ENCODE measurements around the gene ADORA2B. TPM values are rescaled to one million over a fixed set of nuclear protein-coding genes. Genes with fewer than 3 reads are reported as not detected.
"Not testable (repeated sequence)": the region's sequence is repeated elsewhere in the genome, so short reads cannot be mapped to it uniquely, and the experiment has no call there.

Gene ADORA2B
- total RNA-seq, 1 donor from 2014 or later = 3.1 TPM

- Mint-ChIP-seq H3K9me3 (no peaks in the 10 kb centered on the region), H3K4me1 (peaks cover 10% of the 10 kb centered on the region), H3K4me3 (no peak overlapping the region), H3K36me3 (ENCODE audit: low read depth) (no peaks in the 10 kb centered on the region), H3K27me3 (peaks cover 29% of the 10 kb centered on the region), H3K27ac (no peak overlapping the region)
- no peak for DNase-seq
- intact Hi-C loops (cut with micrococcal nuclease) = no loop called here
Measured at GRCh38 chr17:15971098-15971678, 26.3 kb downstream of the ADORA2B start.

DNA sequence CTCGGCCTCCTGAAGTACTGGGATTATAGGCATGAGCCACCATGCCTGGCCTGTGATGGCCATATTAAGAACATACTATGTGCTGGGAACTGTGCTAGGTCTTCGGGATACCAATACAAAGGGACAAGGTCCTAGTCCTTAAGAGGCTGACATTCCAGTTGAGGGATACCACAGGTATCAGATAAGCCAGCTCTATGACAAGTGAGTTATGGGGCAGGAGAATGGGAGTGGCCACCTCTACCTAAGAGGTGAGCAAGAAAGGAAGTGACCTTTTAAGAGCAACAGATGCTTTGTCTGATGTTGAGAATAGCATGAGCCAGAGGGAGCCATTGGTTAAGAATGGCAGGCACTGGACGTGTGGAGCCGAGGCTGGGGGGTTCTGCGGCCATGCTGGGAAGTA is 27.0 kb downstream of the ADORA2B start:
- H3K36me3 Mint-ChIP-seq (ENCODE audit: low read depth) = peaks cover 1% of the 10 kb centered on the region
- DNase-seq = no peak
- H3K27me3 Mint-ChIP-seq = peaks cover 24% of the 10 kb centered on the region
- intact Hi-C loops (cut with micrococcal nuclease) = no loop called here
- H3K9me3 Mint-ChIP-seq = no peaks in the 10 kb centered on the region
- no peak overlapping the region for H3K27ac Mint-ChIP-seq
- no peak overlapping the region for H3K4me3 Mint-ChIP-seq
- peaks cover 5% of the 10 kb centered on the region for H3K4me1 Mint-ChIP-seq

DNA sequence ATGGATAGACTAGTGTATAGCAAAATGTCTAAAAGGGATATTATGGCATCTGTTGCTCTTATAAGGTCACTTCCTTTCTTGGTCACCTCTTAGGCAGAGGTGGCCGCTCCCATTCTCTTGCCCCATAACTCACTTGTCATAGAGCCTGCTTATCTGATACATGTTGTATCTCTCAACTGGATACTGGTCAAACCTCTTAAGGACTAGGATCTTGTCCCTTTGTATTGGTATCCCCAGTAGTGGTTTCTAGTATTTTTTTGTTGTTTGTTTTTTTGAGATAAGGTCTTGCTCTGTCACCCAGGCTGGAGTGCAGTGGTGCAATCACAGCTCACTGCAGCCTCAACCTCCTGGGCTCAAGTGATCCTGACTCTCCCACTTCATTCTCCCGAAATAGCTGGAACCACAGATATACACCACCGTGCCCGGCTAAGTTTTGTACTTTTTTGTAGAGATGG is 27.6 kb downstream of the ADORA2B start:
- Mint-ChIP-seq H3K9me3 (no peaks in the 10 kb centered on the region), H3K4me1 (peaks cover 5% of the 10 kb centered on the region), H3K27ac (no peak overlapping the region), H3K27me3 (peaks cover 24% of the 10 kb centered on the region), H3K36me3 (ENCODE audit: low read depth) (peaks cover 2% of the 10 kb centered on the region), H3K4me3 (no peak overlapping the region)
- intact Hi-C loops (cut with micrococcal nuclease) = no loop called here
- DNase-seq = no peak

DNA sequence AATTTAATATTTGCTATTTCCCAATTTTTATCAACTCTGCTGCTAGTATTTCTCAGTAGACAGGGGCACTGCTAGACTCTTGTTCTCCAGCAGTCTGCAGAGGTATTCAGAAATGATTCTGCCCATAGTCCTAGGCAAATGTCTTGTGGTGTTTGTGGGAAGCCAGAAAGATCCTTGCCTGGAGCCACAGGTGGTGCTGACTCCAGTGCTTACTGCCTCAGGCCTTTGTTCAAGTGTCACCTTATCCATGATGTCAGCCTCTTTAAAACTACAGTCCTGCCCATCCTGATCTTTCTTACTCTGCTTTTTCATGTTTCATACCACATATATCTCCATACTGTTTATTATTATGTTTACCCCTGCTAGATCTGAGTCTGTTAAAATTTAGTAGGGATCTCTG is 28.1 kb downstream of the ADORA2B start:
- intact Hi-C loops (cut with micrococcal nuclease) = no loop called here

GRCh38 chr17:15973834-15974233 is 28.9 kb downstream of the ADORA2B start:
- peaks cover 17% of the 10 kb centered on the region for H3K27me3 Mint-ChIP-seq
- no peaks in the 10 kb centered on the region for H3K9me3 Mint-ChIP-seq
- H3K4me3 Mint-ChIP-seq = no peak overlapping the region
- peaks cover 5% of the 10 kb centered on the region for H3K4me1 Mint-ChIP-seq
- intact Hi-C loops (cut with micrococcal nuclease) = no loop called here
- H3K36me3 Mint-ChIP-seq (ENCODE audit: low read depth) = peaks cover 6% of the 10 kb centered on the region
- DNase-seq = no peak
- H3K27ac Mint-ChIP-seq = no peak overlapping the region

More for the DNA sequence above, 28.1 kb downstream of the ADORA2B start:
- no peak for DNase-seq
- Mint-ChIP-seq H3K36me3 (ENCODE audit: low read depth) (peaks cover 5% of the 10 kb centered on the region), H3K9me3 (no peaks in the 10 kb centered on the region), H3K27ac (no peak overlapping the region), H3K27me3 (peaks cover 21% of the 10 kb centered on the region), H3K4me3 (no peak overlapping the region), H3K4me1 (peaks cover 5% of the 10 kb centered on the region)

DNA sequence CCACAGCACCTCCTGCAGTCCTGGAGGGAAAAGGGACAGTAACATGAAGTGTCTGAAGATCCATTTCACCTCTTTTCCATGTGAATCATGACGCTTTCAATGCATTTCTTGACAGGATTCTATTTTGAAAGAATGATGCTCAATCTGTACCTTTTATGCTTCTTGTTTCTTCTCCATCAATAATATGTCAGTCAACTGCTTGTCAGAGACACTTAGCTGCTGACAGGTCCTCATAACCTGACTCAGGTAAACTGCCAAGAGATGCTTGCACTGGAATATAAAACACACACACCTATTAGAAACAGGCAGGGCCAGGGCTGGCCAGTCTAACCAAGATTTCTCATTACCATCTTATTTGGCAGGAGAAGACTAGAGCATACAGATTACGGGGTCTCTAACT is 33.0 kb downstream of the ADORA2B start:
- H3K27ac Mint-ChIP-seq = no peak overlapping the region
- H3K9me3 Mint-ChIP-seq = no peaks in the 10 kb centered on the region
- H3K4me1 Mint-ChIP-seq = peaks cover 24% of the 10 kb centered on the region
- H3K27me3 Mint-ChIP-seq = no peaks in the 10 kb centered on the region
- H3K4me3 Mint-ChIP-seq = no peak overlapping the region
- DNase-seq = no peak
- peaks cover 24% of the 10 kb centered on the region for H3K36me3 Mint-ChIP-seq (ENCODE audit: low read depth)
- intact Hi-C loops (cut with micrococcal nuclease) = no loop called here

GRCh38 chr17:15978606-15979005 is 33.7 kb downstream of the ADORA2B start:
- no peak overlapping the region for H3K4me3 Mint-ChIP-seq
- no peaks in the 10 kb centered on the region for H3K27me3 Mint-ChIP-seq
- no peaks in the 10 kb centered on the region for H3K9me3 Mint-ChIP-seq
- H3K4me1 Mint-ChIP-seq = peaks cover 20% of the 10 kb centered on the region
- peaks cover 25% of the 10 kb centered on the region for H3K36me3 Mint-ChIP-seq (ENCODE audit: low read depth)
- DNase-seq = no peak
- intact Hi-C loops (cut with micrococcal nuclease) = no loop called here
- H3K27ac Mint-ChIP-seq = no peak overlapping the region

DNA sequence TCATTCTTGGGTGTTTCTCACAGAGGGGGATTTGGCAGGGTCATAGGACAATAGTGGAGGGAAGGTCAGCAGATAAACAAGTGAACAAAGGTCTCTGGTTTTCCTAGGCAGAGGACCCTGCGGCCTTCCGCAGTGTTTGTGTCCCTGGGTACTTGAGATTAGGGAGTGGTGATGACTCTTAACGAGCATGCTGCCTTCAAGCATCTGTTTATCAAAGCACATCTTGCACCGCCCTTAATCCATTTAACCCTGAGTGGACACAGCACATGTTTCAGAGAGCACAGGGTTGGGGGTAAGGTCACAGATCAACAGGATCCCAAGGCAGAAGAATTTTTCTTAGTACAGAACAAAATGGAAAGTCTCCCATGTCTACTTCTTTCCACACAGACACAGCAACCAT is 34.1 kb downstream of the ADORA2B start:
- peaks cover 20% of the 10 kb centered on the region for H3K4me1 Mint-ChIP-seq
- H3K36me3 Mint-ChIP-seq (ENCODE audit: low read depth) = peaks cover 29% of the 10 kb centered on the region
- H3K27ac Mint-ChIP-seq; H3K4me3 Mint-ChIP-seq; DNase-seq; intact Hi-C loops (cut with micrococcal nuclease); H3K27me3 Mint-ChIP-seq; H3K9me3 Mint-ChIP-seq: not testable (repeated sequence)

GRCh38 chr17:15981208-15981607 is 36.3 kb downstream of the ADORA2B start:
- intact Hi-C loops (cut with micrococcal nuclease) = loop anchor here (1.0 kb wide), 1 partner anchor 22 kb away; no protein-coding TSS in a partner anchor
- no peak overlapping the region for H3K4me3 Mint-ChIP-seq
- H3K36me3 Mint-ChIP-seq (ENCODE audit: low read depth) = peaks cover 35% of the 10 kb centered on the region
- H3K4me1 Mint-ChIP-seq = peaks cover 20% of the 10 kb centered on the region
- no peaks in the 10 kb centered on the region for H3K27me3 Mint-ChIP-seq
- no peaks in the 10 kb centered on the region for H3K9me3 Mint-ChIP-seq
- no peak overlapping the region for H3K27ac Mint-ChIP-seq
- DNase-seq = no peak

DNA sequence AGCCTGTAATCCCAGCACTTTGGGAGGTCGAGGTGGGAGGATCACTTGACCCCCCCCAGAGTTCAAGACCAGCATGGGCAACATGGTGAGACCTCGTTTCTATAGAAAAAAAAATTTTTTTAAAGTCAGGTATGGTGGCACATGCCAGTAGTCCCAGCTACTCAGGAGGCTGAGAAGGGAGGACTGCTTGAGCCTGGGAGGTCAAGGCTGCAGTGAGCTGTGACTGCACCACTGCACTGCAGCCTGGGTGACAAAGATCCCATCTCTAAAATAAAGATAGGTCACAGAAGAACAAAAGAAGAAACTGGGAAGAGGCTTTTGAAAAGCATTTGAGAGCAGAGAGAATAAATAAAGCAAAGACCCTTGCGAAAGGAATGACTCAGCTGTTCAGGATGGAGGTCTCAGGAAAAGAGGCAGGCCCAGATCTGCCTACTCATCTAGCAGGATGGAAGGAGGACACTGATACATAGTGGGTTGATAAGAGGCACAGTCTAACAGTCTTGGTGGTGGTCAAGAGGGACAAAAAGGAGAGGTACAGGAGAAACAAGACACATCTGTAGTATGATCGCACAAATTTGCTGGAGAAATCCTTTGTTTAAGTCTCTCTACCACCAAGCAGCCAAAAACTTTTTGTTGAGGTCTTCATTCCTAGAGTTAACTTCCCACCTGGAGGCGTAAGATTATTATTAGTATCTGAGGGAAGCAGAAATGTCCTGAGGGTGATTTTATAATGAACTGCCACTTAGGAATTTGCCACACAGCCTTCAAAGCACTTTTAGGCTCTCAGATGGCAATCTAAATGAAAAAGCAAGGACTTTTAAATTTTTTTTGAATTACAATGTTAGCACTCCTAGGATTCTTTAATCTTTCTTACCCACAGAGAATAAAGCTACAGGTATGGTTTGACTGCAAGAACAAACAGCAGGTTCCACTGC is 37.0 kb downstream of the ADORA2B start:
- Mint-ChIP-seq H3K9me3 (no peaks in the 10 kb centered on the region), H3K4me1 (peaks cover 20% of the 10 kb centered on the region), H3K27ac (no peak overlapping the region), H3K27me3 (no peaks in the 10 kb centered on the region), H3K36me3 (ENCODE audit: low read depth) (peaks cover 38% of the 10 kb centered on the region), H3K4me3 (no peak overlapping the region)
- no peak for DNase-seq
- intact Hi-C loops (cut with micrococcal nuclease) = loop anchor here (1.0 kb wide), 1 partner anchor 23 kb away; no protein-coding TSS in a partner anchor

DNA sequence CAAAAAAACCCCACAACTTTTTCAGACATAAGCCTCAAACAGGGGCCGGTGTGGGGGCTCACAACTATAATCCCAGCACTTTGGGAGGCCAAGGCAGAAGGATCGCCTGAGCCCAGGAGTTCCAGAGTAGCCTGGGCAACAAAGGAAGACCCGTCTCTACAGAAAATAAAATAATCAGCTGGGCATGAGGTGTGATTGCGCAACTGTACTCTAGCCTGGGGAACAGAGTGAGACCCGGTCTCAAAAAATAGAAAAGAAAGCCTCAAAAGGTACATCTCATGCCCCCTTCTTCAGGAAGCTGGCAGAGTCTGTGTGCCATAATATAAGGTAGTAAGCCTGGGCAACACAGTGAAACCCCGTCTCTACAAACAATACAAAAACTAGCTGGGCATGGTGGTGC is 51.4 kb downstream of the ADORA2B start:
- H3K9me3 Mint-ChIP-seq = no peaks in the 10 kb centered on the region
- intact Hi-C loops (cut with micrococcal nuclease) = loop anchor here (5.0 to 10.0 kb wide), 2 partner anchors 109 to 742 kb away; no protein-coding TSS in a partner anchor
- no peak overlapping the region for H3K4me3 Mint-ChIP-seq
- H3K27ac Mint-ChIP-seq = no peak overlapping the region
- DNase-seq = no peak
- H3K4me1 Mint-ChIP-seq = peaks cover 12% of the 10 kb centered on the region
- no peaks in the 10 kb centered on the region for H3K27me3 Mint-ChIP-seq
- H3K36me3 Mint-ChIP-seq (ENCODE audit: low read depth) = peaks cover 13% of the 10 kb centered on the region

GRCh38 chr17:15998031-15998562 is 53.2 kb downstream of the ADORA2B start:
- peak overlapping the region; percentile 87 for H3K4me3 Mint-ChIP-seq

GRCh38 chr17:15999141-15999973 is 54.4 kb downstream of the ADORA2B start, which contains the start of the genes TTC19 and ZSWIM7:
TSS of gene TTC19 (plus strand) at chr17:15999824. CDS start at chr17:15999849, 25 bp downstream.
TSS of gene ZSWIM7 (minus strand) at chr17:15999704. CDS start at chr17:15999594, 110 bp downstream.
- intact Hi-C loops (cut with micrococcal nuclease) = loop anchor here (1.0 to 10.0 kb wide), 4 partner anchors 40 to 745 kb away; no protein-coding TSS in a partner anchor
- Mint-ChIP-seq H3K27ac (peak within 1 kb of the TSS; percentile 98), H3K36me3 (ENCODE audit: low read depth) (peaks cover 42% of the 10 kb centered on the region), H3K4me3 (peak within 1 kb of the TSS; percentile 91), H3K4me1 (peaks cover 21% of the 10 kb centered on the region), H3K9me3 (no peaks in the 10 kb centered on the region), H3K27me3 (no peaks in the 10 kb centered on the region)
- peak; percentile 98 for DNase-seq

More at GRCh38 chr17:15998031-15998562, 53.2 kb downstream of the ADORA2B start:
- Mint-ChIP-seq H3K27ac (no peak overlapping the region), H3K27me3 (no peaks in the 10 kb centered on the region), H3K36me3 (ENCODE audit: low read depth) (peaks cover 31% of the 10 kb centered on the region), H3K4me1 (peaks cover 21% of the 10 kb centered on the region), H3K9me3 (no peaks in the 10 kb centered on the region)
- DNase-seq = no peak
- intact Hi-C loops (cut with micrococcal nuclease) = loop anchor here (1.0 to 10.0 kb wide), 5 partner anchors 53 to 743 kb away; partner anchors contain the start of gene ADORA2B

Measured in activated CD4-positive, alpha-beta T cell treated with anti-CD3 and anti-CD28 coated beads, Interleukin-2, amount 10 ng/mL, durations not matched to agents 24 days and 14 days (primary cell).